ENCODE results near the gene AGMAT.

The AGMAT gene

DNA sequence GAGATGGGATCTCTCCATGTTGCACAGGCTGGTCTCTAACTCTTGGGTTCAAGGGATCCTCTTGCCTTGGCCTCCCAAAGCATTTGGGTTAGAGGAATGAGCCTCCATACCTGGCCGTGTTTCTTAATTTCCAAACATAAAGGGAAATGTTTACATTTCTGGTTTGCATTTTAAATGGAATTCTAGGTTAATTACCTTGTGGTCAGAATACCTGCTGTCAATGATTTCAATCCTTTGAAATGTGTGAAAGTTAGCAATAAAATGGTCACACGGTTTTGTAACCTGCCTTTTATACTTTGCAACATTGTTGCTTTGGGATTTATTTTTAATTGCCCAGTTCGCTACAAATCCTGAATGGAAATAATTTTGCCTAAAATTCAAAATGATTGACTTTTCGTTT, 26.3 kb downstream of the AGMAT start:
- no peak for DNase-seq

DNA sequence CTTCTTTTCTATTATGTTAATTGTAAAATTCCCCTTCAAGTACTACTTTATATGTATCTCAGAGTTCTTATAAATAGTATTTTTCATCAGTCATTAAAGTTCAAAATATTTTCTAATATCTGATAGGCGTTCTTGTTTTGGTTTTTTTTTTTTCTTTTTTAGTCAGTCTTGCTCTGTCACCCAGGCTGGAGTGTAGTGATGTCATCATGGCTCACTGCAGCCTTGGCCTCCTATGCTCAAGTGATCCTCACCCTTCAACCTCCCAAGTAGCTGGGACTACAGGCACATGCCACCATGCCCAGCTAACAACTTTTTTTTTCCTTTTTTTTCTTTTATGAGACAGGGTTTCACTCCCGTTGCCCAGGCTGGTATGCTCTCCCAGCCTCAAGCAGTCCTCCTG, 27.3 kb downstream of the AGMAT start:
- DNase-seq = no peak

DNA sequence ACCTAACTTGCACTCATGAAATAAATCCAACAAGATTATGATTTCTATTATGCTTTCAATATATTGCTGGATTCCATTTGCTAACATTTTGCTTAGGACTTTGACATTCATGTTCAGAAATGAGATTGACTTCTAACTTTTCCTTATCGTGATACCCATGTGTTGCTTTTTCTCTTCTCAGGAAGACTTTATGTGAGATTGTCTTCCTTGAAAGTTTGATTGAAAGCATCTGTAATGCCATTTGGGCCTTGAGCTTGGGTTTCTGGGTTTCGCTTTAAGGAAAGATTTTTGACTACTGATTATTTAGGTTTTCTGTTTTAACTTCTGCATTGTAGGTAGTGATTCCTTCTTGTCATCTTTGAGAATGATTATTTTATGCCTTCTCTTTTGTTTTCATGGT, 27.8 kb downstream of the AGMAT start:
- DNase-seq = no peak

DNA sequence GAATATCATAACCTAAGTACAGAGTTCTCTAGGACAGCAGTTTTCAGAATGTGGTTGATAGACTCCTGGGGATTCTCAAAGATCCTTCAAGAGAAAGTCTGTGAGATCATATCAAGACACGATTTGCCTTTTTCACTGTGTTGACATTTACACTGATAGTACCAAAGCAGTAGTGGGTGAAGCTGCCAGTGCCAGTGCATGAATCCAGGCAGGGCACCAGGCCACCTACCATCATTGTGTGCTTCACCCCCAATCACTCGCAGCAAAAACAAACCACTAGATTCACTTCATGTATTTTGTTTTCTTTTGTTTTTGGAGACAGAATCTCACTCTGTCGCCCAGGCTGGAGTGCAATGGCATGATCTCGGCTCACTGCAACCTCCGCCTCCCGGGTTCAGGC, 34.3 kb downstream of the AGMAT start:
- DNase-seq = no peak

DNA sequence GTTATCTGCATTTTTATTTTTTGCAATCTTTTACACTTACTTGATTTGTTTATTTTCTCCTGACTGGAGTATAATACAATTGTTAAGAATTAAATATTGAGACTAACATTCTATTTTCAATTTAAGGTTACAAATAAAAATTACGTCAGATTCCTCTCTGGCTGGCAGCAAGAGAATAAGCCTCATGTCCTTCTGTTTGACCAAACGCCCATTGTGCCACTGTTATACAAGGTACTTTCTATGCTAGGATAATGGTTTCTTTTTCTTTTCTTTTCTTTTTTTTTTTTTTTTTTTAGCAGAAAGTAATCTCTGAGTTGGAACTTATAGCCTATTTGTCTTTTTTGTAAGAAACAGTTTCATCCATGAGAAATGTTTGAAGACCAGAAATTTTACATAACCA, 38.2 kb downstream of the AGMAT start:
- no peak for DNase-seq

DNA sequence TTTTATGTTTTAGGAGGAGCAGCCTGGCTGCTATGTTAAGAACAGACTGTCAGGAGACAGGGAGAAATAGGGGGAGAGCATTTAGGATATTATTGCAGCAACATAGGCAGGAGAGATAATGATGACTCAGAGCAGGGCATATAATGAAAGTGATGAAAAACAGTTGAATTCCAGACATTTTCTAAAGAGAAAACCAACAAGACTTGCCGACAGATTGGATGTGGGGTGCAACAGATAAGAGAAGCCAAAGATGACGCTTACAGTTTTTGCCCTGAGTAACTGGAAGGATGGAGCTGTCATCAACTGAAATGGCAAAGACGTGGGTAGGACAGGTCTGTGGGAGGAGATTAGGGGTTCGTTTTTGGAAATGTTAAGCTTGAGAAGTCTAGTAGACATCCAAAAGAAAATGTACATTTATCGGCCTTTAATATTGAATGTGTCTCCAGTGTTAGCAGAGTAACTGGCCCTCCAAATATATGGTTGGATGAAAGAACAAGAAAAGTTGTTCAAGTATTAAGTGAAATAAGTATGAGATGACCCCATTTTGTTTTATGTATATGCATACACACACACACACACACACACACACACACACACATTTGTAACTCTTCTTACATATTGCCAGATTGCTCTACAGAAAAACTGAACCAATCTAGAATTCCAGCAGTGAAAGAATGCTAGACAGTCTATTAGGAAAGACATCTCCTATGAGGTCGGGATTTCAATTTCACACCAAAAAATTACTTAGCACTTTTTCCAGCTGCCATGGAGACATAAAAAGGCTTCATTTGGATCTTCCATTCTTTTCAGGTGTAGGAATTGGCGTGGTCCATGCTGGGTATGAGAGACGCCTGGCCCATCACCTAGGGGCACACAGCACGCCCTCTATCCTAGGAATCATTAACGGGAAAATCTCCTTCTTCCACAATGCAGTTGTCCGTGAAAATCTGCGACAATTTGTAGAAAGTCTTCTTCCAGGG, 41.0 kb downstream of the AGMAT start:
- DNase-seq = no peak

DNA sequence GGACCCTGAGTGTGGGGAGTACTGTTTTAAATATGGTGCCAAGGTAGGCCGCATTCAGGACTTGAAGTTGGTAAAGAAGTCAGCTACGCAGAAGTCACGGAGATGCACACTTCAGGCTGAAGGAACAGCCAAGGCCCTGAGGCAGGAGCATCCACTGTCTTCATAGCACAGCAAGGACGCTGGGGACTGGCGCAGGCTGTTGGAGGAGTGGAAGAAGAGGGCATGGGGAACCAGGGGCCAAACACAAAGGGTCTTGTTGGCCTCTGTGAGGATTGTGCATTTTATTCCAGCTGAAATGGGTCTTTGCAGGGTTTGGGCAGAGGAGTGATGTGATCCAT, 41.6 kb downstream of the AGMAT start:
- no peak for DNase-seq

DNA sequence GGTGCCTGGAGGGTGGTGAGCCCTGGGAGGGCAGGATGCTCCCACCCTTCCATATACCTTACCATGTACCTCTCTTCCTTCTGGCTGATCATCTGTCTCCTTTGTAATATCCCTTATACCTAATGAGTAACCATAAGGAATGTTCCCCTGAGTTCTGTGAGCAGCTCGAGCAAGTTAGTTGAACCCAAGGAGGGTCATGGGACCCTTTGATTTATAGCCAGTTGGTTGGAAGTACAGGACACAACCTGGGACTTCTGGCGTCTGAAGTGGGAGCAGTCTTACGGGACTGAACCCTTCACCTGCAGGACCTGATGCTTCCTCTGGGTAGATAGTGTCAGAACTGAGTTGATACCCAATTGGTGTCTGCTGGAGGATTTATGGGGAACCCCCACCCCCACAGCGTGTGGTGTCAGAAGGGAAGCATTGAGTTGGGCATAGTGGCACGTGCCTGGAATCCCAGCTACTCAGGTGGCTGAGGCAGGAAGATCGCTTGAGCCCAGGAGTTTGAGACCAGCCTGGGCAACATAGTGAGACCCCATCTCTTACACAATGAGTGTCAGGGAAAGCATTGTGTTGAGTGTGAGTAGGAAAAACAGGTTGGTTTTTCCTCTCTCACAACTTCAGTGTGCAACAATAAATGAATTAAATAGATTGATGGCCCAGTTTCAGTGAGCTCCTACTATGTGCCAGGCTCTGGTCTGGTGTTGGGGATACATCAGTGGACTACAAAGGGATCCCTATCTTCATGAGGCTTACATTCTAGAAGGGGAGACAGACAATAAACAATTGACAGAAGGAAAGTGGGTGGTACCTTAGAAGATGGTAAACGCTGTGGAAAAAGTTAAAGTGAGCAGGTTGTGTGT, 42.2 kb downstream of the AGMAT start:
- no peak for DNase-seq

DNA sequence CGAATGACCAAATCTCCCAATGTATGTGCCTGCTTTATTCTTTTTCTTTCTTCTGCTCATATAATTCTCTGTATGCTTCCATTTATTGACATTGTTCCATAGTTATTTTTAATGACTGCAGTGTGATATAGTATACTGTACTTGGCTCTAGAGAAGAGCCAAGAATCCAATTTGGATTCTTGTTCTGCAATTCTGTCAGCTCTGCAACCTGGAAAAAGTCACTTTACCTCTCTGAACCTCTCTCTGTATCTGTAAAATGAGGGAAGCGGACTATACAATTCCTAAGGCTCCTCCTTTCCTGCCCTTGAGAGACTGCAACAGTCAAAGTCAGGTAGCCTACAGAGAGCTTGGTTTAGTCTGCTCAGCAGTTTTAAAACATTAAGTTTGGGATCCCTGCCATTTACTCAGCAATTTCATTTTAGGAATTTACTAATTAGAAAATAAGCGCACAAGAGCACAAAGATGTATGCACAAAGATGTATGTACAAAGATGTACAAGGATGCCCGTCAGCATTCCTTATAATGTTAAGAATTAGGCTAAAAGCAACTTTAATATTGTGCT, 43.5 kb downstream of the AGMAT start:
- no peak for DNase-seq

DNA sequence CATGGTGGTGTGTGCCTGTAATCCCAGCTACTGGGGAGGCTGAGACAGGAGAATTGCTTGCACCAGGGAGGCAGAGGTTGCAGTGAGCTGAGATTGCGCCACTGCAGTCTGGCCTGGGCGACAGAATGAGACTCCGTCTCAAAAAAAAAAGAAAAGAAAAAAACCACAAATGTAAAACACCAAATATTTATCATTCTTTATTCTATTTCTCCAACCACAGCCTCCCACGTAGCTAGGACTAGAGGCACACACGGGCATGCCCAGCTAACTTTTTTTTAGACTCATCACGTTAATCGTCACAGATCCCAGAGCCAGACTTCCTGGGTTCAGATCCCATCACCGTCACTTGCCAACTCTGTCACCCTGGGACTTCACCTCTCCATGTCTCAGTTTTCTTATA, 44.7 kb downstream of the AGMAT start:
- no peak for DNase-seq

DNA sequence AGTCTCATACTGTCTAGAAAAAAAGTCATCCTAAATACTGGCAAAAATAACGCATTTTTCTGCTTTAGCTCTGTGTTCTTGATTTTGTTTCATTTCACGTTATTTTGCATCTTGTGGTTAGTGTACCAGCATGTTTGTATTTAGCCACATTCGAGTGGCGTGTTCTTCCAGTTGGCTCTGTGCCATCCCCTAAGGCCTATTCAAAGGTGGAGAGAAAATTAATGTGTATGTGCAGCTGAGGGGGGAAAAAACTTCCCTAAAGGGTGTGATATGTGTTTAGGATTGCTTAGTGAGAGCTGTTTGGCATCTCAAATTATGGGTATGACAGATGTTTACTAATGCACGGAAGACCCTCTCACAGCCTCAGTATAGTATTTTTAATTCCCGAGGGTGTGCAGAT, 46.1 kb downstream of the AGMAT start:
- no peak for DNase-seq

DNA sequence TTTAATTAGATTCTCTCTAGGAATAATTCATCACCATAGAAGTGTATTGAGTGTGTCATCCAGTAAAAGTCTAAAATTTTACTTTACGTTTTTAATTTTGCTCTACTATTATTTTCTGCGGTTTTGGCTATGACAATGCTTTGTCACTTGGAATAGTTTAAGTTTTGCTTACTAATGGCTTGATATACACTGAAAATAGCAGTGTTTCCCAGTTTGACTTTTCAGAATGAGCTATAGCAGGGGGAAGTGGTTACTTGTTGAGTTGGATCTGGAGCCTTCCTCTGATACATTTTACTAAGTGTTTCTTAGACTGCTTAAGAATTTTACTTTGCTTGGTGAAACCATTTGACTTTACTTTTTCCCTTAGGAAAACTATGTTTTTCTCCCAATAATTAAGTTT, 53.2 kb downstream of the AGMAT start:
- no peak for DNase-seq

DNA sequence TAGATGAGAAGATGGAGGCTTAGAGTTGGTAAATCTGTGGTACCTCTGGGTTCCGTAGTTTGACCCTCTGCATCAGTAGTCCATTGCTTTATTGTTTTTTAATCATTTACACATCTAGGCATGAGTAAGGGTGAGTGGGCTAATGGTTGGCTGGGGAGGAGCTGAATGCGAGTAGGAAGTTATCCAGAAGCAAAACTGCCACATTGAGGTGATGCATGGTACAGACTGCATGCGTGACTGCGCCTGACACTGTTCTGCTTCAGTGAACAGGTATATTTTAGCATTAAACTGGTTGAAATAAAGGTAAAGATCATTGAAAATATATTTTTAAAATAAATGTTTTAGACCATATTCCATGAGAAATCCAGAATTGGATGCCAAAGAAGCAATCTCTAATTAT, 53.8 kb downstream of the AGMAT start:
- no peak for DNase-seq

DNA sequence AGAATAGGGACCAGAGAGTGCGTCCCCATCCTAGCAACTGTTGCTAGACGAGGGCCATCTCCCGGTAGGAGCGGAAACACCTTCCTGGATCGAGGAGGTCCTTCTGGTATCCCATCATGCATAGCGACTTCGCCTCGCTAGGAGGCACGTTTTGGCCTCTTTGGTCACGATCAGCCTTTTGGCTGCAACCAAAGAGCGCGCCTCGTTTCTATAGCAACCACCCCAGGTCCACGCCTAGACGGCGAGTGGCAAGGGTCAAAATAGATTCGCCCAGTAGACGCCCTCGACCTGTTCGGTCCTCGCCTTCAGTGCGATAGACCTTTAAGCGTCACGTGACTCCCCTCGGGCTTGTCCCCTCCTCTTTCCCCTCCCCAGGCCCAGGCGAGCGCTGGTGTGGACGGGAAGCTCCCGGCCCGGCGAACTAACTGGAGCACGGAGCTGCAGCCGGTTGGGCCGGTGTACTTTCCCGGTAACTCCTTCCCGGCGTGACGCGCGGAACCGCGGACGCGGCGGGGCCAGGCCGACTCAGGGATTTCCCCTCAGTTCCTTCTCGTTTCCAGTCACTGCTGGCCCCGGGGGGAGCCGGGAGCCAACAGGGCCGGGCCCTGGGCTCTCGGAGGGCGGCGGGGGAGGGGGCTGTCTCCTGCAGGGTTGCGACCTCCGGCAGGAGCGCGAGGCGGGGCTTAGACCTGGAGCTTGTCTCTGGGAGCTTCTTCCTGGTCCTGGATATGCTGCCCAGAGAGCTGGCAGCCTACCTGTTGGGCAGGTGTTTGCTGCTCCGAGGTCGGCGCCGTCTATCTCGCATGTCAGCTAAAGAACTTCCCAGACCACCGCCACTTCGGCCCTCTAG, 58.1 kb downstream of the AGMAT start, which contains the start of gene DNAJC16:
Gene DNAJC16, plus strand, starts transcription at position 359 of the 850 bp plus-strand sequence. CDS start 2,258 bp downstream, outside the sequence.
- DNase-seq = peak; percentile 94

DNA sequence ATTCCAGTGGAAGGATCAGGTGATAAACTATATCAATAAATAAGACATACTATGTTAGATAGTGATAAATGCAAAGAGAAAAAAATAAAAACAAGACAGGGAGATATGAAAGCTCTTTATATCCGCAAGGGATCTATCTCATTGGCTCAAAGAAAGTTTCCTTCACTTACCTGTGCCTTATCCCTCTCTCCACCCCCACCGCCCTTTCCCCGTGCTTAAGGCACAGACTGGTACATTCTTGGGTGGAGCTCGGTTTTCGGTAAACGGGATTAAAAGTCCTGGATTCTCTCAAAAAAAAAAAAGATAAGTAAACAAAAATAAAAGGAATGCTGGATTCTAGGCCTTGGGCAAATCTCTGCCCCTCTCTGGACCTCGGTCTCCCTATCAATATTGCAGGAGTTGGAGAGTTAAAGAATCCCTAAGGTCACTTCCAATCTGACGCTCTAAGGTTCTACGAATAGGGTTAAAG, 58.8 kb downstream of the AGMAT start:
- no peak for DNase-seq

DNA sequence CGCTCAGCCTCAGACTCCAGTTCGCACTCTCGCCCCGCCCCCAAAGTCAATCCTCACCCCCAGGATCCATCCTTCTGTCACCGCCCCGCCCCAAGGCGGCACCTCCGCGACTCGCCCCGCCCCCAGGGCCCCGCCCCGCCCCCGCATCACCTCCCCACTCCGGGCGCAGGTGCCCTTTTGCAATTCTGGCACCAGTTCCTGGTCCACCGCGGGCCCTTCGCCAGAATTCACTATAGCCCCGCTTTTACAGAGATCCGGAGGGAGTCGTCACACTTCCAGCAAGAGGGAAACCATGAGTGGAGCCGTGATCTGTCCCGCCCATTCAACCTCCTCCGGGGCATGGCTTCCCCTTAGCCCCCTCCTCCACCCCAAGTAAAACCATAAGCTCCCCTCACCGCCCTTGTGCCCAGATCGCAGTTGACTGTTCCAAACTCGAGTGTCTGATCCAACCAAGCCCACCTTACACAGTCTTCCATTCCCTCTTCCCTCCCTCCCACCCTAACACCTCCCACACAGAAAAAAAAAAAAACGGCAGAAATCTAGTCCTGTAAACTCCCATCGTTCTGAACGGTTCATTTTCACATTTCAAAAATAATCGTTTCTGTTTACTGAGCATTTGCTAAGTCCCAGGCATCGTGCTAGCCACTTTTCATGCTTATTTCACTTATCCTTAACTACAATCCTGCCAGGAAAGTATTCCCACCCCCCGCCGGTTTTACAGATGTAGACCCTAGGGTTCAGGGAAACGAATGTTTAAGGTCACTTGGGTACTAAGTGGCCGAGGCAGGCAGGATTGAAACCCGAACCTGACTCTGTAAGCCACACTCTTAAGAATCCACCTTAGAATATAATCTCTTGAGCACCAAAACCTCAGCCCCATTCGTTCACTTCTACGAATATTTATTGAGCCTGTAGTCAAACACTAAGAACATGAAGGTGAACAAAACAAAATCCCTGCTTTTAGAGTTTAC, 59.5 kb downstream of the AGMAT start:
- no peak for DNase-seq

DNA sequence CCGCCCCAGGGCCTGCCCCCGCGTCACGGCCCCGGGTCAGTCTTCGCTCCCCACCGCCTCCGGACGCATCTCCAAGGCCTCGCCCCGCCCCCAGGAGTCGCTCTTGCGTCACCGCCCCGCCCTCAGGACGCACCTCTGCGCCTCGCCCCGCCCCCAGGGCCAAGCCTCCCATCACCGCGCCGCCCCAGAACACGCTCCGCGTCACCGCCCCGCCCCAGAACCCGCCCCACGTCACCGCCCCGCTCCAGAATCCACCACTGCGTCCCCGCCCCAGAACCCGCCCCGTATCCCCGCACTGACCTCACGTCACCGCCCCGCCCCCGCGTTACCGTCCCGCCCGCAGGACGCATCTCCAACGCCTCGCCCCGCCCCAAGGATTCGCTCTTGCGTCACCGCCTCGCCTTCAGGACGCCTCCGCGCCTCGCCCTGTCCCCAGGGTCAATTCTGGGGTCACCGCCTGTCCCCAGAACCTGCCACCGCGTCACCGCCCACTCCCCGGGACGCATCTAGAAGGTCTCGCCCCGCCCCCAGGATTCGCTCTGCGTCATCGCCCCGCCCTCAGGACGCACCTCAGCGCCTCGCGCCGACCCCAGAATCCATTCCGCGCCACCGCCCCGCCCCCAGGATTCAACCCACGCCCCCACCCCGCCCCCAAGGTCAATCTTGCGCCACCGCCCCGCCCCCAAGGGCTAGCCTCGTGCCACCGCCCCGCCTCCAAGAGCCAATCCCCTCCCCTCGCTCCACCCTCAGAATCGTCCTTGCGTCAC, 60.4 kb downstream of the AGMAT start:
- DNase-seq = peak; percentile 100

DNA sequence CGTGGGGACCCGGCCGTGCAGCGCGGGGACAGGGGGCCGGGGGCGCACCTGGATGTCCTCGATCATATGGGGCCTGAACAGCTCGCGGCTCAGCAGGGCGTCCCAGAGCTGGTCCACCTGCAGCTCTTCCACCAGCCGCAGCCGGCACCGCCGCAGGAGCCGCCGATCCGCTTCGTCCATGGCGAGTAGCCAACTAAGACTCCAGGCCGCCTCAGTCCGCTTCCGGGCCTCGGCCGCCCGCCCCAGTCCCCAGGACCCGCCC, 60.9 kb downstream of the AGMAT start, which contains the start of gene CASP9:
Gene CASP9, minus strand, starts transcription at position 195 of the 262 bp plus-strand sequence. Its CDS starts 15 bp downstream, at position 180.
- DNase-seq = no peak

DNA sequence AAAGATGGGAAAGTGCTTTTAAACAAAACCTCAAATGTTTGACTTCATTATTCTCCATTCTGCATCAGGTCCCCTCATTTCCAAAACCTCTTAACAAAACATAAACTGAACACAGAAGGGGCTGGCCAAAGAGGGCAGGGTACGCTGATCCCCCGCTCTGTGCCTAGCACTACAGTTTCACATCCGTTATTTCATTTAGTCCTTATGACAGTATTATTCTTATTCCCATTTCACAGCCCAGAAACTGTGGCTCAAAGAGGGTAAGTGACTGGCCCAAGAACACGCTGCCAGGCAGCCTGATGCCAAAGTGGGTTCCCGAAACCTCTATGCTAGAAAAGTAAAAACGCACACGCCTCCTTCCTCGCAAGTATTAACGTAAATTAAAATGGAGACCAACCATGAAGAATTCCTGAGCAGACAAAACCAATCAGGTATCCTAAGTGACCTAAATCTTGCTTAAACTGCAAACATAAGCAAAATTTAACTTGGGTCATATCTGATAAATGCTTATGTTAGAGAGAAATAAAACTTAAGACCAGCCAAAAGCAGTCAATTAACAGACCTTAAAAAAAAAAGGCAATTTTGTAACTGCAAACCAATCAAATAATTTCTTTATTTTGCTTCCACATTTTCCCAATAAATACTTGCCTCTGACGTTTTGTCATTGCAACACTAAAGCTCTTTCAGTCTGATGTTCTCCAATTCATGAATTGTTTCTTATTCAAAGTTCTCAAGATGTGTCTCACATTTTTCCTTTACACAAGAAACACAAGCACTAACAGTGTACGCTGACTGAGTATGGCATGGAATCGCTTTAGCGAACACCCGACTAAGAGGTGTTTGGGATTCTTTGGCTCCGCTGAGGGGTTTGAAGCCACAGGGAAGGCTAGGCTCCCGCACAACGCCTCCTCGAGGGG, 61.5 kb downstream of the AGMAT start:
- no peak for DNase-seq
